ENCODE results near the gene ASNSD1. TPM values are rescaled to one million over a fixed set of nuclear protein-coding genes. Genes with fewer than 3 reads are reported as not detected.

Gene ASNSD1
- total and polyA plus RNA-seq, 9 of the 15 experiments (the other 6 are each of a cell fraction or from before 2014, with no cell fraction given): 23.9 to 56.4 (median 38.3) TPM

GRCh38 chr2:189661148-189661956, at the start of gene ASNSD1 (continued):
- TF ChIP-seq PRDM10 (IDR thresholded peaks at IDR 0.05; ENCODE audit: partially characterized antibody): peak; percentile 33
- TF ChIP-seq SAP30 (IDR thresholded peaks at IDR 0.05; ENCODE audit: borderline replicate concordance, insufficient read depth, low read depth, low read length, poor library complexity, severe bottlenecking): no peak
- no peak for TF ChIP-seq ZNF655 (CRISPR knock-in tag; IDR thresholded peaks at IDR 0.05)
- TF ChIP-seq ZFP1 (CRISPR knock-in tag; IDR thresholded peaks at IDR 0.05): no peak
- TF ChIP-seq HCFC1 (IDR thresholded peaks at IDR 0.05; ENCODE audit: low read depth, low read length): no peak; the same call in 1 of the 2 replicates
